Measurements from ENCODE around the gene RBMS1.

GRCh38 chr2:160225722-160226121, 267.9 kb downstream of the RBMS1 start:
- TF ChIP-seq CTCF (IDR thresholded peaks at IDR 0.05) (no peak), REST (IDR thresholded peaks at IDR 0.05) (no peak), EP300 (IDR thresholded peaks at IDR 0.05) (no peak), SMC3 (IDR thresholded peaks at IDR 0.05) (no peak), POLR2A (IDR thresholded peaks at IDR 0.05; ENCODE audit: low read length) (no peak), CHD4 (IDR thresholded peaks at IDR 0.05; ENCODE audit: borderline replicate concordance) (no peak), ZC3H11A (IDR thresholded peaks at IDR 0.05) (no peak), RAD21 (conservative IDR thresholded peaks at IDR 0.05 in 1 of 2, IDR thresholded peaks at IDR 0.05 in 1 of 2) (no peak), ELK1 (IDR thresholded peaks at IDR 0.05; ENCODE audit: low read depth, low read length) (no peak), KDM1A (IDR thresholded peaks at IDR 0.05; ENCODE audit: low read depth) (no peak), USF2 (IDR thresholded peaks at IDR 0.05) (no peak), MAFK (IDR thresholded peaks at IDR 0.05; ENCODE audit: partially characterized antibody) (no peak), ATOH8 (CRISPR knock-in tag; IDR thresholded peaks at IDR 0.05; ENCODE audit: low read depth) (no peak)
